Brain microvascular endothelial cell (primary cell): ENCODE measurements around the gene COPZ2.
A peak's percentile ranks its signal among the peaks of the same experiment; 100 is the strongest.
"Not testable (repeated sequence)": the region's sequence is repeated elsewhere in the genome, so short reads cannot be mapped to it uniquely, and the experiment has no call there.

Experiments
- DNase-seq: peaks from one replicate; pipeline ENCODE4 v3.0.0-alpha.2; 2020
- H3K27ac ChIP-seq: fragments of 250-450 bp; sonication (Bioruptor Pico); 2 replicates; pipeline ENCODE4 v1.5.1; 2020; ENCODE audit warnings: mild to moderate bottlenecking, moderate library complexity
- H3K27me3 ChIP-seq: fragments of 250-450 bp; sonication (Bioruptor Pico); replicated peaks from 2 replicates; pipeline ENCODE4 v1.5.1; 2020; ENCODE audit warnings: mild to moderate bottlenecking
- H3K36me3 ChIP-seq: fragments of 250-450 bp; sonication (Bioruptor Pico); replicated peaks from 2 replicates; pipeline ENCODE4 v1.5.1; 2020; ENCODE audit warnings: mild to moderate bottlenecking
- H3K4me3 ChIP-seq: 2 replicates; pipeline ENCODE4 v1.5.1; 2011; ENCODE audit warnings: low read depth, mild to moderate bottlenecking, control low read depth, low read length, moderate library complexity
- in situ Hi-C: cut with HindIII; loops from 2 replicates; pipeline ENCODE4 v1.10.0; 2017; ENCODE audit warnings: low sequenced_read_pairs, low pct_ligation_motif_present
- TF ChIP-seq, protein P1 (sequence below): IDR thresholded peaks from 2 replicates; pipeline ENCODE4 v1.5.1; 2011; ENCODE audit warnings: low read depth, mild to moderate bottlenecking, moderate library complexity, low read length, control low read depth, inconsistent platforms; ENCODE audit errors: missing control alignments

Gene COPZ2, protein sequence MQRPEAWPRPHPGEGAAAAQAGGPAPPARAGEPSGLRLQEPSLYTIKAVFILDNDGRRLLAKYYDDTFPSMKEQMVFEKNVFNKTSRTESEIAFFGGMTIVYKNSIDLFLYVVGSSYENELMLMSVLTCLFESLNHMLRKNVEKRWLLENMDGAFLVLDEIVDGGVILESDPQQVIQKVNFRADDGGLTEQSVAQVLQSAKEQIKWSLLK

GRCh38 chr17:48037036-48037837 lies at the start of gene COPZ2:
TSS of gene COPZ2 (minus strand) at chr17:48037797. CDS start at chr17:48037777, 20 bp downstream.
- in situ Hi-C loops: no loop called here
- Histone ChIP-seq H3K27me3 (no peaks in the 10 kb centered on the region), H3K27ac (peak within 1 kb of the TSS; percentile 33), H3K4me3 (peak within 1 kb of the TSS; percentile 74), H3K36me3 (no peaks in the 10 kb centered on the region)
- TF ChIP-seq, protein P1, sequence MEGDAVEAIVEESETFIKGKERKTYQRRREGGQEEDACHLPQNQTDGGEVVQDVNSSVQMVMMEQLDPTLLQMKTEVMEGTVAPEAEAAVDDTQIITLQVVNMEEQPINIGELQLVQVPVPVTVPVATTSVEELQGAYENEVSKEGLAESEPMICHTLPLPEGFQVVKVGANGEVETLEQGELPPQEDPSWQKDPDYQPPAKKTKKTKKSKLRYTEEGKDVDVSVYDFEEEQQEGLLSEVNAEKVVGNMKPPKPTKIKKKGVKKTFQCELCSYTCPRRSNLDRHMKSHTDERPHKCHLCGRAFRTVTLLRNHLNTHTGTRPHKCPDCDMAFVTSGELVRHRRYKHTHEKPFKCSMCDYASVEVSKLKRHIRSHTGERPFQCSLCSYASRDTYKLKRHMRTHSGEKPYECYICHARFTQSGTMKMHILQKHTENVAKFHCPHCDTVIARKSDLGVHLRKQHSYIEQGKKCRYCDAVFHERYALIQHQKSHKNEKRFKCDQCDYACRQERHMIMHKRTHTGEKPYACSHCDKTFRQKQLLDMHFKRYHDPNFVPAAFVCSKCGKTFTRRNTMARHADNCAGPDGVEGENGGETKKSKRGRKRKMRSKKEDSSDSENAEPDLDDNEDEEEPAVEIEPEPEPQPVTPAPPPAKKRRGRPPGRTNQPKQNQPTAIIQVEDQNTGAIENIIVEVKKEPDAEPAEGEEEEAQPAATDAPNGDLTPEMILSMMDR: peak; percentile 81
- DNase-seq: no peak

DNA sequence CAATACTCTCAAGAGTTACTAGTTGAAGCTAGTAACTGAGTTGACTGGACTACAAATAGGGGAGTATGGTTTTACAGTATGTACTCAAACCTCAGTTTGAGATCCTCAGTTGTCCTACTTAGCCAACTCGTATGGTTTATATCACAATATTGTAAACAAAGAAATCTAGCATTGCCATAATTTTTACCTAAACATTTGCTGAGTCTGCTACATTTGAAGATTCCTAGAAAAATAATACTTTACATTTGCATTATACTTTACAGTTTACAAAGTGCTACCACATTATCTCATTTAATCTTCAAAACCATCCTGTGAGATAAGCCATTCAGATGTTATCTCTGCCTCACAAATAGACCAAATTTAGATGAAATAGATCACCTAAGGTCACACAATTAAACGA lies 47.3 kb upstream of the COPZ2 start:
- TF ChIP-seq, protein P1: no peak
- Histone ChIP-seq H3K4me3 (no peak overlapping the region), H3K27me3 (no peaks in the 10 kb centered on the region), H3K36me3 (no peaks in the 10 kb centered on the region), H3K27ac (no peak overlapping the region)
- in situ Hi-C loops: no loop called here
- DNase-seq: no peak

- no peak for DNase-seq
- TF ChIP-seq, protein P1: no peak
- in situ Hi-C loops: no loop called here
Observed at GRCh38 chr17:48081858-48082257, 44.3 kb upstream of the COPZ2 start.

DNA sequence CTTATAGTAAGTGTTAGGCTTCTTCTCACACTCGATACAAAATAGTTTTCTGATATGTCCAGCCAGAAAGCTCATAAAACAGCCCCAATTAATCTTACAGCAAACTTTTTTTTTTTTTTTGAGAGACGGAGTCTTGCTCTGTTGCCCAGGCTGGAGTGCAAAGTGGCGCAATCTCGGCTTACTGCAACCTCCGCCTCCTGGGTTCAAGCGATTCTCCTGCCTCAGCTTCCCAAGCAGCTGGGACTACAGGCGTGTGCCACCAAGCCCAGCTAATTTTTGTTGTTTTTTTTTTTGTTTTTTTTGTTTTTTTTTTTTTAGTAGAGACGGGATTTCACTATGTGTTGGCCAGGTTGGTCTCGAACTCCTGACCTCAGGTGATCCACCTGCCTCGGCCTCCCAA lies 39.6 kb upstream of the COPZ2 start:
- not testable (repeated sequence) for DNase-seq

More at GRCh38 chr17:48081858-48082257, 44.3 kb upstream of the COPZ2 start:
- no peak overlapping the region for H3K4me3 ChIP-seq
- no peak overlapping the region for H3K27ac ChIP-seq
- H3K27me3 ChIP-seq: no peaks in the 10 kb centered on the region
- H3K36me3 ChIP-seq: peaks cover under 1% of the 10 kb centered on the region

GRCh38 chr17:48074322-48075081 lies 36.9 kb upstream of the COPZ2 start:
- in situ Hi-C loops: no loop called here

More for the DNA sequence above, 39.6 kb upstream of the COPZ2 start:
- H3K36me3 ChIP-seq: peaks cover 31% of the 10 kb centered on the region
- in situ Hi-C loops, H3K27me3 ChIP-seq, H3K27ac ChIP-seq, H3K4me3 ChIP-seq: not testable (repeated sequence)

GRCh38 chr17:48073566-48074094 lies 36.0 kb upstream of the COPZ2 start:
- H3K4me3 ChIP-seq, H3K27me3 ChIP-seq, DNase-seq, in situ Hi-C loops: not testable (repeated sequence)
- Histone ChIP-seq H3K36me3 (peaks cover 50% of the 10 kb centered on the region), H3K27ac (peak overlapping the region; percentile 2)

More at GRCh38 chr17:48074322-48075081, 36.9 kb upstream of the COPZ2 start:
- Histone ChIP-seq H3K27me3 (no peaks in the 10 kb centered on the region), H3K27ac (peak overlapping the region; percentile 2), H3K4me3 (no peak overlapping the region), H3K36me3 (peaks cover 50% of the 10 kb centered on the region)
- peak; percentile 89 for DNase-seq
- TF ChIP-seq, protein P1: peak; percentile 83

DNA sequence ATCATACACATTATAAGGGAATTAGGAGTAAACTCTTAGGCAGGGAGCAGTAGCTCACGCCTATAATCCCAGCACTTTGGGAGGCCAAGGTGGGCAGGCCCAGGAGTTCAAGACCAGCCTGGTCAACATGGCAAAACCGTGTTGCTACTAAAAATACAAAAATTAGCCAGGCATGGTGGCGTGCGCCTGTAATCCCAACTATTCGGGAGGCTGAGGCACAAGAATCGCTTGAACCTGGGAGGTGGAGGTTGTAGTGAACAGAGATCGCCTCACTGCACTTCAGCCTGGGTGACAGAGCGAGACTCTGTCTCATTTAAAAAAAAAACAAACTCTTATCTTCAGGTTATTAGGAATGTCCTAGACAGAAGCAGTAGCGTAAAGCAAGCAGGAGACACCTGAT lies 35.2 kb upstream of the COPZ2 start:
- H3K4me3 ChIP-seq, in situ Hi-C loops, H3K27me3 ChIP-seq, H3K27ac ChIP-seq, DNase-seq: not testable (repeated sequence)
- peaks cover 54% of the 10 kb centered on the region for H3K36me3 ChIP-seq
